NCI-H2081 treated with DMSO at 0.1 percent for 48 hours (cell line): ENCODE measurements around the gene EGLN2.
"Not testable (repeated sequence)": the region's sequence is repeated elsewhere in the genome, so short reads cannot be mapped to it uniquely, and the experiment has no call there.

Source experiments
- DNase-seq: peaks from one replicate; lab custom pipeline; 2025; lab: John Stamatoyannopoulos, UW

The EGLN2 gene

DNA sequence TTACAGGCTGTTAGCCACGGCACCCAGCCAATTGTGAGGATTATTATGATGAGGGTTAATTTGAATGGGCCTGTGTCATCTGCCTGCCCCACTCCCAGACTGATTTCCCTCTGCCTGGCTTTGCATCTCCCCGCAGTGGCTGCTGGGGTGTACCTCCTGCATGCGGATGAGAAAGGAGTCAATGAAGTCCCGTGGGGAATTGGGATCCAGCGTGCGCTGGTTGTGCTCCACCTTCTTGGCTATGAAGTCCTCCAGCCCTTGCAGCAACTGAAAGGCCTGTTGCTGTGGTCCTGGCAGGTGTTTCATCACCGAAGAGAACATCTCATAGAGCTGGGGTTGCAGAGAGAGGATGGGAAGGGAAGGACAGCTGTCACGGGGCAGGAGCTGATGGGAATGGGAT is 47.7 kb downstream of the EGLN2 start:
- DNase-seq = not testable (repeated sequence)

DNA sequence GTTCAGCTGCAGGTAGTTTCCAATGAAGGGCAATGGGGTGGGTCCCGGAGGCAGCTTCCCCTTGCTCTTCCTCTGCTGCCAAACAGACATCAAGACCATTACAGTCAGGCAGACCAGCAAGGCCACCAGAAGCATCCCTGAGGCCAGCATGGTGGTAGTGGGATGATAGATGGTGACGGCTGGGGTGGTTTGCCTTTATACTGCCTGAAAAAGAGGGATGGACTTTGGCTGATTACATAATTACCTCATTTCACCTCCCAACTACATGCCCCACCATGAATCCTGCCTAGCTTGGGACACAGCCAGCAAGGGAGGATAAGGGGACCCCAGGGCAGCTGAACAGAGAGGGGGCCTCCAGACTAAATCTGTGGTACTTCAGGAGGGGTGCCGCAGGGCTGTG is 51.3 kb downstream of the EGLN2 start, which contains the start of gene CYP2A6:
TSS of gene CYP2A6 (minus strand) at position 171 of the 400 bp plus-strand sequence. CDS start at position 150, 21 bp downstream.
- not testable (repeated sequence) for DNase-seq

DNA sequence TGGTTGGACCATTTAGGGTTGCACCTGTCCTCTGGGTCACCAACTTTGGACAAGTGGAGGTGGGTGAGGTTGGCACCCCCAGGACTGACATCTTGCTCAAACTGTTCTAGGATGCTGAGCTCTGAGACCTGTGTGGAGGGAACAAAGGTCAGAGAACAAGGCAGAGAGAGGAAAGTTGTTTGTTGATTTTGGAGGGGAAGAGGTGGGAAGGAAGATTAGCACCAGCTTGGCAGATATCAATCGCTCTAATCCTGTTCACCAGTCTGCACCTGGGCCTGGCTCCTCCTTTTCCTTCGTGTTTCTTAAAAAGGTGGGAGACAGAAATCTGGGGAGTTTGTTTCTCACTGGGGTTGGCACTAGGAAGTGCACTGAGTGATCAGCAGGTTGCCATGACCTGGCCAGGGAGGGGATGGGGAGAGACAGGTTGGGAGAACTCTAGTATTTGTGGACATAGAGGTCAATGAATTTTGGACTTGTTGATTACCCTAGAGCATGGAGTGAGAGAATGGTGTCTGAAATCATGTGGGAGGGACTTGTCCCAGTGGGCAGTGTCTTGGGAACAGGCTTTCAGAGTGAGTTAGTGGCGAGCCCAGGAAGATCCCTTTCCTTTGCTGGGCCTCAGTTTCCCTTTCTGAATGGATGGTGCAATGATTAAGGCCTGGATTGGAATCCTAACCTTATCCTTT is 53.6 kb downstream of the EGLN2 start:
- not testable (repeated sequence) for DNase-seq
